Measurements from ENCODE around the gene CRYL1.

The CRYL1 gene

GRCh38 chr13:20470136-20470535, 55.5 kb downstream of the CRYL1 start:
- H3K9me3 ChIP-seq (ENCODE audit: control insufficient read depth, low read length) = no peaks in the 10 kb centered on the region
- no peaks in the 10 kb centered on the region for H3K4me1 ChIP-seq (ENCODE audit: control insufficient read depth, insufficient read depth, low read length, poor library complexity, severe bottlenecking)
- H3K27ac ChIP-seq (ENCODE audit: low read depth, low read length, severe bottlenecking) = no peak overlapping the region
- 96 to 97% methylated on average over 8 of the region's 8 CpGs for WGBS, 2 experiments (ENCODE audit: insufficient coverage in 2 of 2)
- no peak overlapping the region for H3K4me3 ChIP-seq (ENCODE audit: extremely low read depth, insufficient read depth, low read length, poor library complexity, severe bottlenecking)
- no peaks in the 10 kb centered on the region for H3K36me3 ChIP-seq (ENCODE audit: control insufficient read depth, insufficient read depth, low read length)

GRCh38 chr13:20466371-20466770, 59.3 kb downstream of the CRYL1 start:
- H3K4me3 ChIP-seq (ENCODE audit: extremely low read depth, insufficient read depth, low read length, poor library complexity, severe bottlenecking) = no peak overlapping the region
- H3K4me1 ChIP-seq (ENCODE audit: control insufficient read depth, insufficient read depth, low read length, poor library complexity, severe bottlenecking) = peaks cover 2% of the 10 kb centered on the region
- H3K36me3 ChIP-seq (ENCODE audit: control insufficient read depth, insufficient read depth, low read length) = no peaks in the 10 kb centered on the region
- WGBS, 2 experiments (ENCODE audit: insufficient coverage in 2 of 2) = no CpG with 5 or more reads among the region's 2 CpGs
- H3K27ac ChIP-seq (ENCODE audit: low read depth, low read length, severe bottlenecking) = no peak overlapping the region
- no peaks in the 10 kb centered on the region for H3K9me3 ChIP-seq (ENCODE audit: control insufficient read depth, low read length)

DNA sequence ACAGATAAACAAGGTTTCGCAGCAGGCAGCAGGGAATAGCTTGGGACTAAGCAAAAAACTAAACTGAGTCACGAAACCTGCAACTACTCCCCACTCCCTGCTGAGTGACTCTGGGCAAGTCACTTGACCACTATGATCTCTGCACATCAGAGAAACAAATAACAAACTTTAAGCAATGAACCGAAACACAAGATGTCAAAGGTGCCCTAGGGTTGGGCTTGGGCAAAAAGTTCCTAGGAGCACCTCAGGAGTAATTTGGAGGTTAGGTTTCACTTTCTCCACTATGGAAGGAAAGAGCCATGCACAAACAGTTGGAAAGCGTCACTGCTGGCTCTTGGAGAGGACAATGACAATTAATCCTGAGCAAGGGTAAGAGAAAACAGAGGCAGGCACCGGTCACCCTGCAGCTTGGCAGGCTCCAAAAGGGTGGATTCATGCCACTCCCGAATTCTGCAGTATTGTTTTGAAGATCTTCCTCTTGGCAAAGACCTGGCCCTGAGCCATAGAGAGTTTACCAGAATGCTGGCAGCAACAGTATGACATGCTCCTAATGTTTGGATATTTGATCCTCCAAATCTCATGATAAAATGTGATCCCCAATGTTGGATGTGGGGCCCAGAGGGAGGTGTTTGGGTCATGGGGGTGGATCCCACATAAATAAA, 60.3 kb downstream of the CRYL1 start:
- WGBS, 2 experiments (ENCODE audit: insufficient coverage in 2 of 2) = 83 to 87% methylated on average over 5 of the region's 6 CpGs
- no peaks in the 10 kb centered on the region for H3K9me3 ChIP-seq (ENCODE audit: control insufficient read depth, low read length)
- H3K4me3 ChIP-seq (ENCODE audit: extremely low read depth, insufficient read depth, low read length, poor library complexity, severe bottlenecking) = no peak overlapping the region
- H3K4me1 ChIP-seq (ENCODE audit: control insufficient read depth, insufficient read depth, low read length, poor library complexity, severe bottlenecking) = peaks cover 8% of the 10 kb centered on the region
- H3K27ac ChIP-seq (ENCODE audit: low read depth, low read length, severe bottlenecking) = no peak overlapping the region
- H3K36me3 ChIP-seq (ENCODE audit: control insufficient read depth, insufficient read depth, low read length) = no peaks in the 10 kb centered on the region

DNA sequence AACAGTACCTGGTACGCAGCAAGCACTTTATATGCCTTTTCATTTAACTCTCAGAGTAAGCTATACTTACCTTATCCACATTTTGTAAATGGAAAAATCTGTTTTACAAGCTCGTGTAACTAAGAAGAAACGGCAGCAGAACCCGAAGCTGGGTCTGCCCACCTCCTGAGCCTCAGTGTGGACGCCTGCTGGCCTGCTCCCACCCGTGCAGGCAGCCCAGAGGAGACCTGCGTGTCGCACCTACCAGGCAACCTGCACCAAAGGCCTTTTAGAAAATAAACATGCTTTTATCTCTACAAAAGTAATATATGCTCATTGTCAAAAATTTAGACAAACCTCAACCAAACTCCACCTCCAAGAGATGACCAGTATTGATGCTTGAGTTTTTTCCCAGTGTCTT, 62.7 kb downstream of the CRYL1 start:
- peaks cover 8% of the 10 kb centered on the region for H3K4me1 ChIP-seq (ENCODE audit: control insufficient read depth, insufficient read depth, low read length, poor library complexity, severe bottlenecking)
- no peak overlapping the region for H3K4me3 ChIP-seq (ENCODE audit: extremely low read depth, insufficient read depth, low read length, poor library complexity, severe bottlenecking)
- H3K27ac ChIP-seq (ENCODE audit: low read depth, low read length, severe bottlenecking) = no peak overlapping the region
- H3K9me3 ChIP-seq (ENCODE audit: control insufficient read depth, low read length) = no peaks in the 10 kb centered on the region
- no peaks in the 10 kb centered on the region for H3K36me3 ChIP-seq (ENCODE audit: control insufficient read depth, insufficient read depth, low read length)
- 62 to 71% methylated on average over 4 to 5 of the region's 8 CpGs for WGBS, 2 experiments (ENCODE audit: insufficient coverage in 2 of 2)

GRCh38 chr13:20462533-20462915, 63.1 kb downstream of the CRYL1 start:
- Histone ChIP-seq H3K27ac (ENCODE audit: low read depth, low read length, severe bottlenecking) (no peak overlapping the region), H3K4me1 (ENCODE audit: control insufficient read depth, insufficient read depth, low read length, poor library complexity, severe bottlenecking) (peaks cover 8% of the 10 kb centered on the region), H3K9me3 (ENCODE audit: control insufficient read depth, low read length) (no peaks in the 10 kb centered on the region), H3K36me3 (ENCODE audit: control insufficient read depth, insufficient read depth, low read length) (no peaks in the 10 kb centered on the region), H3K4me3 (ENCODE audit: extremely low read depth, insufficient read depth, low read length, poor library complexity, severe bottlenecking) (no peak overlapping the region)
- 73% methylated on average over 2 to 5 of the region's 6 CpGs for WGBS, 2 experiments (ENCODE audit: insufficient coverage in 2 of 2)

GRCh38 chr13:20461860-20462532, 63.7 kb downstream of the CRYL1 start:
- WGBS, 2 experiments (ENCODE audit: insufficient coverage in 2 of 2) = 75 to 94% methylated on average over 3 to 4 of the region's 8 CpGs
- Histone ChIP-seq H3K27ac (ENCODE audit: low read depth, low read length, severe bottlenecking) (peak overlapping the region; percentile 29), H3K4me1 (ENCODE audit: control insufficient read depth, insufficient read depth, low read length, poor library complexity, severe bottlenecking) (peaks cover 8% of the 10 kb centered on the region), H3K36me3 (ENCODE audit: control insufficient read depth, insufficient read depth, low read length) (no peaks in the 10 kb centered on the region), H3K4me3 (ENCODE audit: extremely low read depth, insufficient read depth, low read length, poor library complexity, severe bottlenecking) (no peak overlapping the region), H3K9me3 (ENCODE audit: control insufficient read depth, low read length) (no peaks in the 10 kb centered on the region)

GRCh38 chr13:20461481-20461859, 64.2 kb downstream of the CRYL1 start:
- no peak overlapping the region for H3K4me3 ChIP-seq (ENCODE audit: extremely low read depth, insufficient read depth, low read length, poor library complexity, severe bottlenecking)
- peak overlapping the region; percentile 29 for H3K27ac ChIP-seq (ENCODE audit: low read depth, low read length, severe bottlenecking)
- peaks cover 8% of the 10 kb centered on the region for H3K4me1 ChIP-seq (ENCODE audit: control insufficient read depth, insufficient read depth, low read length, poor library complexity, severe bottlenecking)
- WGBS, 2 experiments (ENCODE audit: insufficient coverage in 2 of 2) = no CpG with 5 or more reads among the region's 2 CpGs
- H3K9me3 ChIP-seq (ENCODE audit: control insufficient read depth, low read length) = no peaks in the 10 kb centered on the region
- no peaks in the 10 kb centered on the region for H3K36me3 ChIP-seq (ENCODE audit: control insufficient read depth, insufficient read depth, low read length)

- H3K36me3 ChIP-seq (ENCODE audit: control insufficient read depth, insufficient read depth, low read length) = no peaks in the 10 kb centered on the region
- no peak overlapping the region for H3K4me3 ChIP-seq (ENCODE audit: extremely low read depth, insufficient read depth, low read length, poor library complexity, severe bottlenecking)
- no peaks in the 10 kb centered on the region for H3K9me3 ChIP-seq (ENCODE audit: control insufficient read depth, low read length)
- peak overlapping the region; percentile 29 for H3K27ac ChIP-seq (ENCODE audit: low read depth, low read length, severe bottlenecking)
- WGBS, 2 experiments (ENCODE audit: insufficient coverage in 2 of 2) = 82 to 94% methylated on average over 3 to 9 of the region's 11 CpGs
- peaks cover 8% of the 10 kb centered on the region for H3K4me1 ChIP-seq (ENCODE audit: control insufficient read depth, insufficient read depth, low read length, poor library complexity, severe bottlenecking)
Measured at GRCh38 chr13:20460761-20461160, 64.9 kb downstream of the CRYL1 start.

GRCh38 chr13:20457670-20458069, 68.0 kb downstream of the CRYL1 start:
- 86 to 100% methylated on average over 2 to 6 of the region's 6 CpGs for WGBS, 2 experiments (ENCODE audit: insufficient coverage in 2 of 2)
- Histone ChIP-seq H3K4me3 (ENCODE audit: extremely low read depth, insufficient read depth, low read length, poor library complexity, severe bottlenecking) (no peak overlapping the region), H3K4me1 (ENCODE audit: control insufficient read depth, insufficient read depth, low read length, poor library complexity, severe bottlenecking) (peaks cover 8% of the 10 kb centered on the region), H3K27ac (ENCODE audit: low read depth, low read length, severe bottlenecking) (no peak overlapping the region), H3K9me3 (ENCODE audit: control insufficient read depth, low read length) (no peaks in the 10 kb centered on the region), H3K36me3 (ENCODE audit: control insufficient read depth, insufficient read depth, low read length) (no peaks in the 10 kb centered on the region)

- WGBS, 2 experiments (ENCODE audit: insufficient coverage in 2 of 2) = no CpG with 5 or more reads among the region's 2 CpGs
- Histone ChIP-seq H3K4me3 (ENCODE audit: extremely low read depth, insufficient read depth, low read length, poor library complexity, severe bottlenecking) (no peak overlapping the region), H3K36me3 (ENCODE audit: control insufficient read depth, insufficient read depth, low read length) (no peaks in the 10 kb centered on the region), H3K4me1 (ENCODE audit: control insufficient read depth, insufficient read depth, low read length, poor library complexity, severe bottlenecking) (peaks cover 8% of the 10 kb centered on the region), H3K27ac (ENCODE audit: low read depth, low read length, severe bottlenecking) (no peak overlapping the region), H3K9me3 (ENCODE audit: control insufficient read depth, low read length) (no peaks in the 10 kb centered on the region)
Measured at GRCh38 chr13:20456737-20457136, 68.9 kb downstream of the CRYL1 start.

DNA sequence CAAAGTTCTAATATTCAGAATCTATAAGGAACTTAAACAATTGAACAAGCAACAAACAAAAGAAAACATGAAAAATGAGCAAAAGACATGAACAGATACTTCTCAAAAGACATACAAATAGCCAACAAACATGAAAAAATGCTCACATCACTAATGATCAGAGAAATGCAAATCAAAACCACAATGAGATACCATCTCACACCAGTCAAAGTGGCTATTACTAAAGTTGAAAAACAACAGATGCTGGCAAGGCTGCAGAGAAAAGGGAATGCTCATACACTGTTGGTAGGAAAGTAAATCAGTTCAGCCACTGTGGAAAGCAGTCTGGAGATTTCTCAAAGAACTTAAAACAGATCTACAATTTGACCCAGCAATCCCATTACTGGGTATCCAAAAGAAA, 74.3 kb downstream of the CRYL1 start:
- H3K27ac ChIP-seq (ENCODE audit: low read depth, low read length, severe bottlenecking) = no peak overlapping the region
- no peaks in the 10 kb centered on the region for H3K9me3 ChIP-seq (ENCODE audit: control insufficient read depth, low read length)
- no peaks in the 10 kb centered on the region for H3K4me1 ChIP-seq (ENCODE audit: control insufficient read depth, insufficient read depth, low read length, poor library complexity, severe bottlenecking)

More for the DNA sequence above, 74.3 kb downstream of the CRYL1 start:
- Histone ChIP-seq H3K36me3 (ENCODE audit: control insufficient read depth, insufficient read depth, low read length) (no peaks in the 10 kb centered on the region), H3K4me3 (ENCODE audit: extremely low read depth, insufficient read depth, low read length, poor library complexity, severe bottlenecking) (no peak overlapping the region)

Data from mesodermal cell (in vitro differentiated cells).